NT2/D1 (cell line): ENCODE measurements around the gene RTEL1.

ENCODE experiments used
- SUZ12 ChIP-seq: IDR thresholded peaks from 2 replicates; pipeline ENCODE4 v1.6.1; 2011; ENCODE audit not compliant: insufficient read length, insufficient read depth; ENCODE audit errors: extremely low read depth
- ZNF274 ChIP-seq: IDR thresholded peaks from 2 replicates; pipeline ENCODE4 v1.6.1; 2011; ENCODE audit warnings: mild to moderate bottlenecking, low read depth, low read length

DNA sequence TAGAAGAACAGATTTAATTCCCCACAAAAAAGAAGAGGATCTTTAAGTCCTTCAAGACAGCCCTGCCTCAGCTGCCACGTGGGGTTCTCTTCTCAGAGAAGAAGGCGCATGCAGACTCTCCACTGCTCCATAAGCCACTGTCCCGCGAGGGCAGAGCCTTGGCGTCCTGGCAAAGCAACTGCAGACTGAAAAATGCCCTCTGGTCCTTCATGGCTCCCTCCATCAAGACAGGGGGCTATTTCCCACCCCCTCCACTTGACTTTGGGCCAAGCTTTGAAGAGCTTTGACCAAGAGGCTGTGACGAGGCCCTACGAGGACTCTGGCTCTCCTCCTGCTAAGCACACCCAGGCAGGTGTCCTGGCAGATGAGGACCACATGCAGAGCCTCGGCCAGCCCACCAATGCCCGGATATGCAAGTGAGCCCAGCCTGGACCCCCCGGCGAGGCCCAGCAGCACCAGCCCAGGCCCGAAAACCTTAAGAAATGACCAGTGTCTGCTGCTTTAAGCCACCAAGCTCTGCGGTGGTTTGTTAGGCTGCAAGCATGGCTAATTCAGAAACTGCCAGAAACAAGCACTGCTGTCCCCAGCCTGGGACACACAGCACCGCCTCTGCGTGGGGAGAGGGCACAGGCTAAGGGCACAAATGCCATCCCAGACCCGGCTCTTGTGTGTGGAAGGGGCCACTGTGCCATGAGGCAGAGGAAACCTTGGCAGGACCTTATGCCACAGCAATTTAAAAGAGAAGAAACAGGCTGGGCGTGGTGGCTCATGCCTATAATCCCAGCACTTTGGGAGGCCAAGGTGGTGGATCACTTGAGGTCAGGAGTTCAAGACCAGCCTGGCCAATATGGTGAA, 47.3 kb upstream of the RTEL1 start:
- TF ChIP-seq SUZ12 (no peak), ZNF274 (no peak)
